ENCODE measurements around the gene C2CD4C. TPM values are rescaled to one million over a fixed set of nuclear protein-coding genes. Genes with fewer than 3 reads are reported as not detected.

C2CD4C gene
- total and polyA plus RNA-seq, 4 donors = 8.7 to 32.6 (median 20.1) TPM

DNA sequence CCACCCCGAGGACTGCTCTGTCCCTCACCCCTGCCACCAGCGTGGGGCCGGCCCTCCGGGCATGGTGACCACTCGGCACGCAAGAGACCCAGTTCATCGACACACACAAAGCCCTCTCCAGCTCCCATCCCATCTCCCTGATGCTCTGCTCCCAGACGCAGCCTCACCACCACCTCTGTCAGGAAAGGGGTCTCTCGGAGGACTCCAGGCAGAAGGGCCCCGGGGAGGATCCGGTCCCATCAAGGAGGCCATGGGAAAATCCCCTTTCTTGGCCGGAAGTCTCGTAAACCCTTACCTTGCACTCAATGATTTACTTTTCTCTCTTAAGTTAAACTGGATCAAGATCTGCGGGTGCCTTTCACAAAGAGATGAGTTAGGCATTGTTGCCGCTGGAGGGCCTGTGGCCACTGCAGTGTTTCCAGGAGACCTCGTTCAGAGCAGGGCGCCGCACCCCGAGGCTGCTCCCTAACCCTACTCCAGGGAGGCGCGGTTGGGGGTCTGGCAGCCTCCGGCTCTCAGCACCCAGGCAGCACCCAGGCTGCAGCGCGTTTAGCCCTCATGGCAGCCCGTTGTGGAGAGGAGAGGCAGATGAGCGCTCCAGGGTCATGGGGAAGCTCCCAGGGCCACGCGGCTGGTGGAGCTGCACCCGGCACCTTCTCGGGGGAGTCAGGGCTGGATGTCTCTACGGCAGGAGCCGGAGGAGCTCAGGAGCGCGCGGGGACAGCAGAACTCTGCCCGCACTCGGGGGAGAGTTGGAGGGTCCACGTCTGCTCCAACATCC is 31.0 kb downstream of the C2CD4C start:
- Histone ChIP-seq H3K4me3 (ENCODE audit: low read depth, low read length) (no peak overlapping the region), H3K27me3 (ENCODE audit: control insufficient read depth, insufficient read depth, low read length) (peaks cover 7% of the 10 kb centered on the region), H3K9me3 (ENCODE audit: control insufficient read depth, insufficient read depth, low read length) (no peaks in the 10 kb centered on the region), H3K4me1 (ENCODE audit: control insufficient read depth, insufficient read depth, low read length) (peaks cover 11% of the 10 kb centered on the region), H3K27ac (ENCODE audit: low read depth, low read length) (no peak overlapping the region), H3K36me3 (ENCODE audit: control insufficient read depth, insufficient read depth, low read length) (peaks cover 3% of the 10 kb centered on the region)
- 64% methylated on average over 31 of the region's 38 CpGs for WGBS (ENCODE audit: insufficient coverage)
- DNase-seq (ENCODE audit: low read depth in 4 of 6, low spot score in 6 of 6) = no peak

DNA sequence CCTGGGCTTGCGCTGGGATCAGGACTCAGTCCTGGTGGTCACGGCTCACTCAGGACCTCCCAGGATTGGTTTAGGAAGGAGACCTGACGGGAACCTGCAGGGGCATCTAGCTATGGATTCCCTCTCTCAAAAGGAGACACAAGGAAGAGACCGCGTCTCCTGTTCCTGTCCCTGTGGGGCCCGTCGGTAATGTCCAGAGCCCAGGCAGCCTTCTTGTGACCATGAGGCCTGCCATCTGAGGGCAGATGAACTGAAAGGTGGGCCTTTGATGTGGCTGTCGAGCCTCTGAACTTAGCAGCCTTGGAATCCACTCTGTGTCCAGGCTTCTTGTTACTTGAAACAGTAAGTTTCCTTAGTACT is 32.9 kb downstream of the C2CD4C start:
- WGBS (ENCODE audit: insufficient coverage) = 97% methylated on average over 8 of the region's 8 CpGs
- peaks cover 3% of the 10 kb centered on the region for H3K36me3 ChIP-seq (ENCODE audit: control insufficient read depth, insufficient read depth, low read length)
- no peak for DNase-seq (ENCODE audit: low read depth in 4 of 6, low spot score in 6 of 6)

GRCh38 chr19:375395-376110 is 33.4 kb downstream of the C2CD4C start:
- peaks cover 7% of the 10 kb centered on the region for H3K27me3 ChIP-seq (ENCODE audit: control insufficient read depth, insufficient read depth, low read length)
- H3K36me3 ChIP-seq (ENCODE audit: control insufficient read depth, insufficient read depth, low read length) = peaks cover 3% of the 10 kb centered on the region
- peaks cover 24% of the 10 kb centered on the region for H3K4me1 ChIP-seq (ENCODE audit: control insufficient read depth, insufficient read depth, low read length)
- H3K27ac ChIP-seq (ENCODE audit: low read depth, low read length) = no peak overlapping the region
- H3K9me3 ChIP-seq (ENCODE audit: control insufficient read depth, insufficient read depth, low read length) = no peaks in the 10 kb centered on the region
- 72% methylated on average over 41 of the region's 43 CpGs for WGBS (ENCODE audit: insufficient coverage)
- no peak for DNase-seq (ENCODE audit: low read depth in 4 of 6, low spot score in 6 of 6)
- no peak overlapping the region for H3K4me3 ChIP-seq (ENCODE audit: low read depth, low read length)

More for the DNA sequence above, 32.9 kb downstream of the C2CD4C start:
- Histone ChIP-seq H3K9me3 (ENCODE audit: control insufficient read depth, insufficient read depth, low read length) (no peaks in the 10 kb centered on the region), H3K27ac (ENCODE audit: low read depth, low read length) (no peak overlapping the region), H3K4me3 (ENCODE audit: low read depth, low read length) (no peak overlapping the region), H3K27me3 (ENCODE audit: control insufficient read depth, insufficient read depth, low read length) (peaks cover 7% of the 10 kb centered on the region), H3K4me1 (ENCODE audit: control insufficient read depth, insufficient read depth, low read length) (peaks cover 24% of the 10 kb centered on the region)

GRCh38 chr19:374886-375235 is 34.1 kb downstream of the C2CD4C start:
- Histone ChIP-seq H3K36me3 (ENCODE audit: control insufficient read depth, insufficient read depth, low read length) (peaks cover 3% of the 10 kb centered on the region), H3K4me3 (ENCODE audit: low read depth, low read length) (no peak overlapping the region), H3K27ac (ENCODE audit: low read depth, low read length) (no peak overlapping the region), H3K4me1 (ENCODE audit: control insufficient read depth, insufficient read depth, low read length) (peaks cover 24% of the 10 kb centered on the region), H3K27me3 (ENCODE audit: control insufficient read depth, insufficient read depth, low read length) (peaks cover 7% of the 10 kb centered on the region), H3K9me3 (ENCODE audit: control insufficient read depth, insufficient read depth, low read length) (no peaks in the 10 kb centered on the region)
- WGBS (ENCODE audit: insufficient coverage) = 66% methylated on average over 12 of the region's 17 CpGs
- no peak for DNase-seq (ENCODE audit: low read depth in 4 of 6, low spot score in 6 of 6)

DNA sequence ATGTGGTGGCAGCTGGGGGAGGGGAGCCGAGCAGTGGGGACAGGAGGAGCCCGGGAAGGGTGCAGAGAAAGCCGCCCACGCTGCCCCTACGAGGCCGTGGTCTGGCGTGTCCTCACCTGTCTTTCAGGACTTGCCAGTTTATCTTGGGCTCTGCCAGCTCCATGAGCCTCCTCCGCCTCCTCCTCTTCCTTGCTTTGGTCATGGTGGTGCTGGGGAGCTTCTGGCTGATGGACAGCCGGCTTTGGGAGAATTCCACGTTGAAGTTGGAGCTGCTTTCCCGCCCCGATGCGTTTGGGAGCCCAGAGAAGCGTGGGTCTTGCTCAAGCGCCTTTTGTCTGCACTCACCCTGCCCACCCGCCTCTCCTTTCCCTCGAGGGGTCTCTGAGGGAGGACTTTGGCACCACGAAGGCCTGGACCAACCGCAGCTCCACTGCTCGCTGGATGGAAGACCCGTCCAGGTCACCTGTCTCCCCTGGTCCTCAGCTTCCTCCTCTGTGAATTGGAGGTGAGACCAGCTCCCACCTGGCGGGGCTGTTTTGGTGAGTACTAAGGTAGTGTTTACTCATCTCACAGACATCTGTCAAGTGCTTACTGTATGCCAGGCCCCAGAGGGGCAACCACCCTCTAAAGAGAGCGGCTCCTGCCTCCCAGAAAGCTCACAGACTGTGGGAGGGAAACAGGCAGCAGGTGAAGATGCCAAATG is 34.6 kb downstream of the C2CD4C start:
- DNase-seq (ENCODE audit: low read depth in 4 of 6, low spot score in 6 of 6) = no peak
- Histone ChIP-seq H3K36me3 (ENCODE audit: control insufficient read depth, insufficient read depth, low read length) (peaks cover 3% of the 10 kb centered on the region), H3K4me3 (ENCODE audit: low read depth, low read length) (no peak overlapping the region), H3K27me3 (ENCODE audit: control insufficient read depth, insufficient read depth, low read length) (peaks cover 7% of the 10 kb centered on the region), H3K27ac (ENCODE audit: low read depth, low read length) (no peak overlapping the region), H3K9me3 (ENCODE audit: control insufficient read depth, insufficient read depth, low read length) (no peaks in the 10 kb centered on the region), H3K4me1 (ENCODE audit: control insufficient read depth, insufficient read depth, low read length) (peaks cover 24% of the 10 kb centered on the region)
- WGBS (ENCODE audit: insufficient coverage) = 74% methylated on average over 21 of the region's 23 CpGs

GRCh38 chr19:373391-374182 is 35.4 kb downstream of the C2CD4C start:
- peaks cover 3% of the 10 kb centered on the region for H3K36me3 ChIP-seq (ENCODE audit: control insufficient read depth, insufficient read depth, low read length)
- DNase-seq (ENCODE audit: low read depth in 4 of 6, low spot score in 6 of 6) = no peak
- peaks cover 7% of the 10 kb centered on the region for H3K27me3 ChIP-seq (ENCODE audit: control insufficient read depth, insufficient read depth, low read length)
- no peak overlapping the region for H3K4me3 ChIP-seq (ENCODE audit: low read depth, low read length)
- H3K9me3 ChIP-seq (ENCODE audit: control insufficient read depth, insufficient read depth, low read length) = no peaks in the 10 kb centered on the region
- no peak overlapping the region for H3K27ac ChIP-seq (ENCODE audit: low read depth, low read length)
- WGBS (ENCODE audit: insufficient coverage) = 83% methylated on average over 23 of the region's 24 CpGs
- H3K4me1 ChIP-seq (ENCODE audit: control insufficient read depth, insufficient read depth, low read length) = peaks cover 24% of the 10 kb centered on the region

DNA sequence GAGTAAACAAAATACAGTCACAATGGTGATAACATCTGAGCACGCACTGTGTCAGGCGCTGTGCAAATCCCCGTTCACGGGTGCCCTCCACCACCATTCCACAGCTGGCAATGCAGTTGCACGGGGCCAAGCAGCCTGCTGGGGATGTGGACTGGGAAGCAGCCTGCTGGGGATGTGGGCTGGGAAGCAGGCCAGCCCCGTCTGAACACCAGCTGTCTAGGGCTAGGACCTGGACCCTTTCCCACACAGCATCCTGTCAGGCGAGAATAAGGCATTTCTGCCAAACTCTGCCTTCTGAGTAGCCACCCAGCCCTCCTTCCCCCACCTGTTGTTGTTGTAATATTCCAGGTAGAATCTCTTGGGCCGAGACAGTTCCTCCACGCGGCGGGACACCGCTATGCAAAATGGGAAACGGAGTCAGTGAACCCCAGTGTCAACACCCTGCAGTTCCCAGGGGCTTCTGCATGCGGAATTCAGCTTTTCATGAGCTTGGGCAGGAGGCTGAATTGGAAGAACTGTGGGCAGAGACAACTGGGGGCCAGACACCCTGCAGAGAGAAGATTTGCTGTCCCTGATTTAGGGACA is 36.5 kb downstream of the C2CD4C start:
- peaks cover 3% of the 10 kb centered on the region for H3K36me3 ChIP-seq (ENCODE audit: control insufficient read depth, insufficient read depth, low read length)
- no peak overlapping the region for H3K4me3 ChIP-seq (ENCODE audit: low read depth, low read length)
- H3K4me1 ChIP-seq (ENCODE audit: control insufficient read depth, insufficient read depth, low read length) = peaks cover 24% of the 10 kb centered on the region
- DNase-seq (ENCODE audit: low read depth in 4 of 6, low spot score in 6 of 6) = peak in 4 of 6 donors; percentile 17 to 89 (median 53)
- H3K9me3 ChIP-seq (ENCODE audit: control insufficient read depth, insufficient read depth, low read length) = no peaks in the 10 kb centered on the region
- H3K27ac ChIP-seq (ENCODE audit: low read depth, low read length) = no peak overlapping the region
- peaks cover 7% of the 10 kb centered on the region for H3K27me3 ChIP-seq (ENCODE audit: control insufficient read depth, insufficient read depth, low read length)
- whole genome bisulfite sequencing (ENCODE audit: insufficient coverage) = 53% methylated on average over 9 of the region's 14 CpGs

DNA sequence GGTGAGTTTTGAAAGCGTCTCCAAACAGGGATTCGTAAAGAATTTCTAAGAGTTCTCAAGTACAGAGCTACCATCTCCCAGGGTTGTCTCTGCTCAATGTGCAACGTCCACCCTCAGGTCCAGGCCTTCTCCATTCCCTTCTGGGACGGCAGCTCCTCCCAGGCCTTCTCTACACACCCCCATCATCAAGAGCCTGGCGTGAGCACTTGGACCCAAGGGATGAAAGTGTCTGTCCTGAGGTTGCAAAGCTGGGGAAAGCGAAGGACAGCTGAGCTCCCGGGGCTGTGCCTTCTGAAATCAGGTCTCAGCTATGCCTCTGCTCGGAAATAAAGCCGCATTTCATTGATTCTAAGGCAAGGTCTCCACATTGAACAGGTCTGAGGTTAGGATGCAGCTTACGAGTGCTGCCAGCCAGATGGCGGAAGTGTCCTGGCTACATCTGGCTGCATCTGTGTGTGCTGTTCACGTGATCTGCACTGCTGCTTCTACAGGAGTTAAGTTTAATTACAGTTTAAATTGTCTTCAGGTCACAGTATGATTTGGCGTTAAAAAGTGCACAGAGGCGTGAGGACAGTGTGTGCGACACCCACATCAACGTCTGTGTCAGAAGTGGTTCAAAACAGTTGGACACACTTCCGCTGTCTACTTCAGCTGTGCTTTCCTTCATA is 37.3 kb downstream of the C2CD4C start:
- Histone ChIP-seq H3K27me3 (ENCODE audit: control insufficient read depth, insufficient read depth, low read length) (peaks cover 7% of the 10 kb centered on the region), H3K4me3 (ENCODE audit: low read depth, low read length) (no peak overlapping the region), H3K4me1 (ENCODE audit: control insufficient read depth, insufficient read depth, low read length) (peaks cover 24% of the 10 kb centered on the region), H3K9me3 (ENCODE audit: control insufficient read depth, insufficient read depth, low read length) (no peaks in the 10 kb centered on the region), H3K36me3 (ENCODE audit: control insufficient read depth, insufficient read depth, low read length) (peaks cover 3% of the 10 kb centered on the region), H3K27ac (ENCODE audit: low read depth, low read length) (no peak overlapping the region)
- DNase-seq (ENCODE audit: low read depth in 4 of 6, low spot score in 6 of 6) = peak in 1 of 6 donors; percentile 63
- WGBS (ENCODE audit: insufficient coverage) = 59% methylated on average over 15 of the region's 17 CpGs
